SK-N-SH (cell line): Measurements from ENCODE around the gene PGF.

Experiments
- CTCF ChIP-seq: fragments of 200-600 bp; sonication (generic); IDR thresholded peaks from 2 replicates; pipeline ENCODE4 v1.6.1; 2017; ENCODE audit warnings: antibody characterized with exemption, mild to moderate bottlenecking, moderate library complexity
- ELF1 ChIP-seq: IDR thresholded peaks from 2 replicates; pipeline ENCODE4 v1.4.0; 2012
- EP300 ChIP-seq, 2 experiments: IDR thresholded peaks; 2 replicates each; pipeline versions ENCODE4 v1.4.0 to v1.6.1; 2012; ENCODE audit warnings: borderline replicate concordance in 1 of 2, low read depth in 1 of 2, low read length in 1 of 2
- FOSL2 ChIP-seq: IDR thresholded peaks from 2 replicates; pipeline ENCODE4 v1.4.0; 2012; ENCODE audit warnings: low read depth, mild to moderate bottlenecking, moderate library complexity, borderline replicate concordance
- FOXM1 ChIP-seq: IDR thresholded peaks from 2 replicates; pipeline ENCODE4 v1.4.0; 2012; ENCODE audit warnings: low read depth, mild to moderate bottlenecking
- MXI1 ChIP-seq: IDR thresholded peaks from 2 replicates; pipeline ENCODE4 v1.6.1; 2012; ENCODE audit warnings: mild to moderate bottlenecking, low read depth, low read length, improper control_type of control experiment
- NRF1 ChIP-seq: IDR thresholded peaks from 2 replicates; pipeline ENCODE4 v1.6.1; 2012; ENCODE audit warnings: low read depth, mild to moderate bottlenecking, low read length
- POLR2AphosphoS5 ChIP-seq: IDR thresholded peaks from 2 replicates; pipeline ENCODE4 v1.6.1; 2012; ENCODE audit warnings: low read depth, low read length
- TAF1 ChIP-seq: IDR thresholded peaks from 2 replicates; pipeline ENCODE4 v1.6.1; 2012; ENCODE audit warnings: low read depth, mild to moderate bottlenecking, low read length, moderate library complexity, borderline replicate concordance
- TCF12 ChIP-seq: IDR thresholded peaks from 2 replicates; pipeline ENCODE4 v1.4.0; 2012
- USF1 ChIP-seq: IDR thresholded peaks from 2 replicates; pipeline ENCODE4 v1.4.0; 2012; ENCODE audit warnings: low read depth, borderline replicate concordance
- USF2 ChIP-seq: fragments of 150-350 bp; IDR thresholded peaks from 2 replicates; pipeline ENCODE4 v1.6.1; 2017; ENCODE audit warnings: antibody characterized with exemption, low read length, low read depth, borderline replicate concordance

GRCh38 chr14:74941676-74942097 is 13.7 kb downstream of the PGF start:
- TF ChIP-seq ELF1, result no peak
- no peak for TF ChIP-seq TAF1
- TF ChIP-seq FOXM1, result no peak
- no peak for TF ChIP-seq USF2
- TF ChIP-seq FOSL2, result no peak
- no peak for TF ChIP-seq CTCF
- TF ChIP-seq NRF1, result no peak
- TF ChIP-seq POLR2AphosphoS5, result no peak
- TF ChIP-seq TCF12, result no peak
- TF ChIP-seq USF1, result no peak
- no peak for TF ChIP-seq MXI1
- TF ChIP-seq EP300 (IDR thresholded peaks at IDR 0.05; ENCODE audit: borderline replicate concordance in 1 of 2, low read depth in 1 of 2, low read length in 1 of 2), result no peak
